NB4 (cell line): ENCODE data around the gene TMEM41B.
"Not testable (repeated sequence)": the region's sequence is repeated elsewhere in the genome, so short reads cannot be mapped to it uniquely, and the experiment has no call there.

ENCODE experiments used
- DNase-seq: peaks from one replicate; pipeline ENCODE4 v3.0.0; 2010; ENCODE audit warnings: low read depth
- H3K4me3 ChIP-seq: one replicate; pipeline ENCODE4 v1.5.1; 2011; ENCODE audit warnings: mild to moderate bottlenecking, low read depth, low read length, moderate library complexity
- MYC ChIP-seq: IDR thresholded peaks from 2 replicates; pipeline ENCODE4 v1.6.1; 2011; ENCODE audit warnings: low read depth, low read length
- POLR2A ChIP-seq: IDR thresholded peaks from 2 replicates; pipeline ENCODE4 v1.6.1; 2011; ENCODE audit warnings: mild to moderate bottlenecking; ENCODE audit not compliant: insufficient read length; ENCODE audit errors: extremely low read depth
- TF ChIP-seq, protein P1 (sequence below): IDR thresholded peaks from one replicate; pipeline ENCODE4 v1.5.1; 2012; ENCODE audit warnings: low read depth, low read length
- TF ChIP-seq, protein P2 (sequence below): IDR thresholded peaks from 2 replicates; pipeline ENCODE4 v1.6.1; 2011; ENCODE audit warnings: low read depth, low read length

TMEM41B gene

DNA sequence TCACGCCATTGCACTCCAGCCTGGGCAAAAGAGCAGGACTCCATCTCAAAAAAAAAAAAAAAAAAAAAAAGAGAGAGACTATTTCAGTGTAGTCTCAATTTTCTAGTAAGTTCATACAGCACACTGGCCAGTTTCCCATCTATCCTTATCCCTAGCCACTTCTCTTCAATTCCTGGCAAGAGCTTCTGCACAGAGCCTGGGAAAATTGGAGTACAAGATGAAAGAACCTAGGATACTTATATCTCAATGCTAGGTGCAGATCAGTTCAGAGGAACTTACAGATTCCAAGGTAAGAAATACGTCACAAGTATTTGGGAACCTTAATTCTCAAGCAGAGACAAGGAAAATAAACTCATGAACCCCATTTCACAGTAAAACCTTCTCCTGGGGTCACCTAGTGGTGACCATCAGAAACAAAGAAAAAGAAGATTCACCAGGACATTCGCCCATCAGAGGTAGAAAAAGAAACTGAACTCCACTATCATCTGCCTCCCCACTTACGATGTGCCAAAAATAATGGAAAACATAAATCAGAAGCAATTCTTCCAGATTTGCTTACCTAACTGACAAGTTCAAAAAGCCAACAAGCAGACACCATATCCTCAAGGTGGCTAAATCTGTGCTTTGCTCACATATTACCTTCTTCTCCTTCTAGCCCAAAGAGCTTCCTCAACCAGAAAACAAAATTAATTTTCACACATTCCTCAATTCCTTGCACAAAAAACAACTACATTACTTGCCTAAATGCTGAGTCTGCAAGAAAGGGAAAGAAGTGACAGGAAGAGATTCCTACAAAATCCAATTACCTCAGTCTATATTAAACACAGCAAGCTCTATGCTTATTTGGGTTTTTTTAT lies 54.2 kb downstream of the TMEM41B start:
- no peak for TF ChIP-seq POLR2A
- TF ChIP-seq, protein P1, sequence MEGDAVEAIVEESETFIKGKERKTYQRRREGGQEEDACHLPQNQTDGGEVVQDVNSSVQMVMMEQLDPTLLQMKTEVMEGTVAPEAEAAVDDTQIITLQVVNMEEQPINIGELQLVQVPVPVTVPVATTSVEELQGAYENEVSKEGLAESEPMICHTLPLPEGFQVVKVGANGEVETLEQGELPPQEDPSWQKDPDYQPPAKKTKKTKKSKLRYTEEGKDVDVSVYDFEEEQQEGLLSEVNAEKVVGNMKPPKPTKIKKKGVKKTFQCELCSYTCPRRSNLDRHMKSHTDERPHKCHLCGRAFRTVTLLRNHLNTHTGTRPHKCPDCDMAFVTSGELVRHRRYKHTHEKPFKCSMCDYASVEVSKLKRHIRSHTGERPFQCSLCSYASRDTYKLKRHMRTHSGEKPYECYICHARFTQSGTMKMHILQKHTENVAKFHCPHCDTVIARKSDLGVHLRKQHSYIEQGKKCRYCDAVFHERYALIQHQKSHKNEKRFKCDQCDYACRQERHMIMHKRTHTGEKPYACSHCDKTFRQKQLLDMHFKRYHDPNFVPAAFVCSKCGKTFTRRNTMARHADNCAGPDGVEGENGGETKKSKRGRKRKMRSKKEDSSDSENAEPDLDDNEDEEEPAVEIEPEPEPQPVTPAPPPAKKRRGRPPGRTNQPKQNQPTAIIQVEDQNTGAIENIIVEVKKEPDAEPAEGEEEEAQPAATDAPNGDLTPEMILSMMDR = peak; percentile 7
- no peak overlapping the region for H3K4me3 ChIP-seq
- DNase-seq = no peak

DNA sequence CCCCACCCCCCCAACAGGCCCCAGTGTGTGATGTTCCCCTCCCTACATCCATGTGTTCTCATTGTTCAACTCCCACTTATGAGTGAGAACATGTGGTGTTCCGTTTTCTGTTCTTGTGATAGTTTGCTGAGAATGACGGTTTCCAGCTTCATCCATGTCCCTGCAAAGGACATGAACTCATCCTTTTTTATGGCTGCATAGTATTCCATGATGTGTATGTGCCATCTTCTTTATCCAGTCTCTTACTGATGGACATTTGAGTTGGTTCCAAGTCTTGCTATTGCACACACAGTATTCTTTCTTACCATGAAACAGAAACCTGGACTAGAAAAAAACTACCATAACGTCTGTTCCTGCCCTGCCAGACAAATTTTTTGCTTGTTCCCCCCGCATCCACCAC lies 56.1 kb downstream of the TMEM41B start:
- H3K4me3 ChIP-seq, DNase-seq: not testable (repeated sequence)

DNA sequence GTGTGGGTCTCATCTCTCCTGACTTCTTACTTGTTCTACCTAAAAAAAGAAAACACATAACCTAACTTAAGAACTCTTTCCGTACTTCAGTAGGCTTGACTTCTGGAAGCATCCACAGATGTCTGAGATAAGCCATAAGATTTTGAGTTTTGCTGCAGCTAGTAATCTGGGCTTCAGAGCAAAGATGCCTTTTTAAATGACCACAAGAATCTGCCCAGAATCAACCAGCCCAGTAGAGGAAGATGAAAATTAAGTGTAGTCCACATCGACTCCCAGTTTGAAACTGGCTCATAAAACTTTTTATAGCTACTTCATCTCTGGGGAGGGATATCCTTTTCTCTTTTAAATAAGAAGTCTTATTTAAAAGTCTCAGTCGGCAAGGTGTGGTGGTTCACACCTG lies 60.0 kb downstream of the TMEM41B start:
- DNase-seq = no peak
- no peak overlapping the region for H3K4me3 ChIP-seq
- TF ChIP-seq MYC (no peak), POLR2A (no peak)
- TF ChIP-seq, protein P1 = no peak
- TF ChIP-seq, protein P2, sequence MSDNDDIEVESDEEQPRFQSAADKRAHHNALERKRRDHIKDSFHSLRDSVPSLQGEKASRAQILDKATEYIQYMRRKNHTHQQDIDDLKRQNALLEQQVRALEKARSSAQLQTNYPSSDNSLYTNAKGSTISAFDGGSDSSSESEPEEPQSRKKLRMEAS = no peak

DNA sequence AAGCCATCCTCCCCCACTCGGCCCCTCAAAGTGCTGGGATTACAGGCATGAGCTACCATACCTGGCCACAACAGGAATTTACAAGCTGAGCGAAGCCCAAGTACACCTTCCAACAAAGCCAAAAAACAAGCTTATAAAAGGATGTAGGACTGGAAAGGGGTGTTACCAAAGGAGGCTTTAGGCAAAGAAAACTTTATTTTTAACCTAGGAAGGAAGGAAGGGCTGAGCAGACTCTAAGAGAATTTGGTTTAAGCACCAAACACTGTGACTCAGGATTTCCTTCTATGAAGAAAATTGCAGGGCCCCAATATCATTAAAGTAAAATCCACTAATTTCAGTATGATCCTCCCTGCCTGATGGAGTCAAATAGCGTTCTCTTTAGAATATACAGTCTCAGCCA lies 61.3 kb downstream of the TMEM41B start:
- no peak for TF ChIP-seq POLR2A
- no peak for DNase-seq
- H3K4me3 ChIP-seq = no peak overlapping the region

DNA sequence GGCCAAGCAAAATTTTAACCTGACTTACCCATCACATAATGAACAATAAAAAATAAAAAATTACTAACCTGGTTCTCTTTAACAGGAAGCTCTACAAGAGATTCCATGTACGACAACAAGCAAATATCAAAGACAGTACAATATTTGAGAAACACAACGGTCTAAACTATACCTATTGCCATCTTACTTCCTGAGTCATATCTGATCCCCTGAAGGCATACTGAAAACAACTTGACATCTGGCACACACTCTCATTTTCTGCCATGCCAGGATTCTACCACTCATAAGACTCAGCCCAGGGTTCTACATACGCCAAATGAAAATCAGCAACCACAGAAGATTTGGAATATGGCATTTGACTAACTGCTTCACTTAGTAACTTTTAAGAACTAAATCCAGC lies 63.1 kb downstream of the TMEM41B start:
- no peak for DNase-seq
- TF ChIP-seq, protein P2 = no peak
- no peak for TF ChIP-seq MYC
- TF ChIP-seq, protein P1 = no peak
- no peak for TF ChIP-seq POLR2A

DNA sequence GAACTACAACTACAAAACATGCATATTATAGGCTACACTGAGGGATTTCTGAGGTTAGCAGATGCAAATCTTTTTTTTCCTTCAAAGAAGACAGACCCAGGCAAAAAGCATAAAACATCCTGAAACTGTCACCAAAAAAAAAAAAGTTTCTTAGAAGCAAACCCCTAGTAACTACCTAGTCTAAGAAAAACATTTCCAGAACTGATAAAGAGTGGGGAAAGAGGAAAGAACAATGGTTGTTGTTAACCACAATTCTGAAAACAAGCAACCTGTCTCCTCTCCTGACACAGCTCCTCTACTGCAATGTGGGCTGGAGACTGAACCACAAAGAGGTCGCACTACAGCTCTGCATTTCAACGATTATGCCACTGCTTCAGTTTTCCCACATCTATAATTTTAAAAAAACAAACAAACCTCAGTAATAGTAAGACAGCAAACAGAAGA lies 64.2 kb downstream of the TMEM41B start:
- TF ChIP-seq, protein P1 = no peak
- TF ChIP-seq POLR2A (no peak), MYC (no peak; the same call in 1 of the 2 replicates)
- TF ChIP-seq, protein P2 = no peak
- peak; percentile 72 for DNase-seq
- no peak overlapping the region for H3K4me3 ChIP-seq

More for the DNA sequence above, 63.1 kb downstream of the TMEM41B start:
- H3K4me3 ChIP-seq = no peak overlapping the region

DNA sequence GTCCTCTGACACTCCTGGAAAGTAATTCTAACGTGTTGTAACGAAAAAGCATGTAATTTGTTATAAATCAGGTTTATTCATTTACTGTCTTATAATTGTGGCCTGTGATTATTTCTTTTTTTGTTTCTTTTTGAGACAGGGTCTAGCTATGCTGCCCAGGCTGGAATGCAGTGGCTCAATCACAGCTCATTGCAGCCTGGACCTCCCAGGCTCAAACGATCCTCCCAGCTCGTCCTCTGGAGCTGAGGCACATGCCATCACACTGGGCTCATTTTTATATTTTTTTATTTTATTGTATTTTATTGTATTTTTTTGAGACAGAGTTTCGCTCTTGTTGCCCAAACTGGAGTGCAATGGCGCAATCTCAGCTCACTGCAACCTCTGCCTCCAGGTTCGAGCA lies 65.1 kb downstream of the TMEM41B start:
- H3K4me3 ChIP-seq = no peak overlapping the region
- TF ChIP-seq, protein P2 = no peak
- TF ChIP-seq MYC = no peak
- TF ChIP-seq, protein P1 = no peak
- TF ChIP-seq POLR2A = no peak
- DNase-seq = no peak
